Motor neuron (in vitro differentiated cells): Measurements from ENCODE around the gene PGAM2. TPM values are rescaled to one million over a fixed set of nuclear protein-coding genes. Genes with fewer than 3 reads are reported as not detected.

Experiments used
- ATAC-seq, 8 experiments: fragments of 200-7000 bp; cut with Tn5 transposase; replicated peaks in 6 of 8; 2 replicates each; pipeline ENCODE4 v1.8.0; 2021; ENCODE audit warnings: mild to moderate bottlenecking in 8 of 8, moderate library complexity in 8 of 8
- H3K27ac ChIP-seq, 2 donors: fragments of 250-450 bp; sonication (Bioruptor Pico); 2 replicates each; pipeline ENCODE4 v1.9.0; 2021; ENCODE audit warnings: antibody characterized with exemption in 2 of 2, mild to moderate bottlenecking in 2 of 2, moderate library complexity in 1 of 2
- H3K4me1 ChIP-seq, 2 donors: fragments of 250-450 bp; sonication (Bioruptor Pico); replicated peaks in 1 of 2; 2 replicates each; pipeline ENCODE4 v1.6.1; 2021; ENCODE audit warnings: antibody characterized with exemption in 2 of 2, mild to moderate bottlenecking in 2 of 2, moderate library complexity in 1 of 2
- H3K4me3 ChIP-seq, 5 donors: fragments of 250-450 bp; sonication (Bioruptor Pico); 2 replicates each; pipeline ENCODE4 v1.9.0; 2021; ENCODE audit warnings: antibody characterized with exemption in 5 of 5, mild to moderate bottlenecking in 5 of 5, moderate library complexity in 4 of 5
- WGBS, 10 experiments: fragments of 450-650 bp; shearing (Covaris generic); methylation state at CpG; one replicate each; pipeline ENCODE4 v1.0.0; 2022; 5-methylcytosine and 5-hydroxymethylcytosine counted together
- in situ Hi-C, 9 experiments: fragments of 400-800 bp; cut with MboI; loops; one replicate each; pipeline ENCODE4 v1.15.0; 2021; ENCODE audit warnings: low sequenced_read_pairs in 9 of 9, low pct_unique_long_range_greater_than_20kb in 2 of 9; ENCODE audit not compliant: unreplicated experiment in 9 of 9
- total RNA-seq, 8 experiments: library from RNA; unstranded; fragments of 300-600 nt; gene quantifications; 2 replicates each; pipeline versions ENCODE4 v1.2.3 to v1.2.4, GENCODE V29; 2022

PGAM2 gene
- total RNA-seq, 8 experiments from 2014 or later = 0.38 to 2.0 (median 0.99) TPM; not detected in 4

- Histone ChIP-seq H3K27ac (no peak overlapping the region), H3K4me1 (no peaks in the 10 kb centered on the region), H3K4me3 (no peak overlapping the region)
- in situ Hi-C loops = no loop called here
- peak in 2 of 8 experiments; percentile 30 to 50 for ATAC-seq
- 85 to 100% (median 93%) methylated on average over 1 to 8 of the region's 30 CpGs; no CpG with 5 or more reads in 2 of the 10 experiments for WGBS, 10 experiments
These were observed 7.3 kb downstream of the PGAM2 start for GRCh38 chr7:44057849-44058758.

DNA sequence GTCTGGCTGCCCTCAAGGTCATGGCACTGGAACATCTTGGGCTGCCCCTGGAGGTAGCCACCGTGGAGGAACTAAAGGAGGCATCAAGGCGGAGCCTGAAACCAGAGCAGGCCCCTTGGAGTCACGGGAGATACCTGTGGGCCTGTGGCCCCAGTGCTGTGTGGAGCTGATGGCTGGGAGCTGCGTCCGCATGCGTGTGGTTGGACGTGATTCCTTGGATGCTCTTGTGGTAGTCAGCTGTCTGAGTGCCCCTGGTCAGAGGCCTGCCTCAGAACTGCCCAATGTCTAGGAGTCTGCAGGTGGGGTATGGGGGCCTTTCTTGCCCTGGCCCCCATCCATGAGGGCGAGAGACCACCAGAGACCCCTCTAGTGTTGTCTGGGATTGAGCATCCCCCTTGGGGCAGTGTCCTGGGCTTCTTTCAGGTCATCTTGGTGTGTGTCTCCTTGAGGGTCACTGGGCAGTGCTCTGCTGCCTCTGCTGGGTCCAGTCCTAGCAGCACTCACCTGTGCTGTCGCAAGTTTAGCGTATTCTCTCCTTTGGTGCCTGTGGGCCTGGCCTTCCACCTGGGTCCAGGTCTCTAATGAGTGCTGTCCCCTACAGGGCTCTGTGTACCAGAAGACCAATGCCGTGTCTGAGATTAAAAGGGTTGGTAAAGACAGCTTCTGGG, 8.1 kb downstream of the PGAM2 start:
- no peak for ATAC-seq
- in situ Hi-C loops = no loop called here
- Histone ChIP-seq H3K27ac (no peak overlapping the region), H3K4me3 (no peak overlapping the region), H3K4me1 (no peaks in the 10 kb centered on the region)
- whole genome bisulfite sequencing, 10 experiments = 92 to 100% (median 100%) methylated on average over 1 to 8 of the region's 11 CpGs; no CpG with 5 or more reads in 5 of the 10 experiments

GRCh38 chr7:44056681-44057080, 8.7 kb downstream of the PGAM2 start:
- H3K4me1 ChIP-seq = no peaks in the 10 kb centered on the region
- no peak overlapping the region for H3K27ac ChIP-seq
- WGBS, 10 experiments = 80 to 100% (median 100%) methylated on average over 1 to 3 of the region's 7 CpGs; no CpG with 5 or more reads in 6 of the 10 experiments
- no peak for ATAC-seq
- H3K4me3 ChIP-seq = no peak overlapping the region
- in situ Hi-C loops = no loop called here

DNA sequence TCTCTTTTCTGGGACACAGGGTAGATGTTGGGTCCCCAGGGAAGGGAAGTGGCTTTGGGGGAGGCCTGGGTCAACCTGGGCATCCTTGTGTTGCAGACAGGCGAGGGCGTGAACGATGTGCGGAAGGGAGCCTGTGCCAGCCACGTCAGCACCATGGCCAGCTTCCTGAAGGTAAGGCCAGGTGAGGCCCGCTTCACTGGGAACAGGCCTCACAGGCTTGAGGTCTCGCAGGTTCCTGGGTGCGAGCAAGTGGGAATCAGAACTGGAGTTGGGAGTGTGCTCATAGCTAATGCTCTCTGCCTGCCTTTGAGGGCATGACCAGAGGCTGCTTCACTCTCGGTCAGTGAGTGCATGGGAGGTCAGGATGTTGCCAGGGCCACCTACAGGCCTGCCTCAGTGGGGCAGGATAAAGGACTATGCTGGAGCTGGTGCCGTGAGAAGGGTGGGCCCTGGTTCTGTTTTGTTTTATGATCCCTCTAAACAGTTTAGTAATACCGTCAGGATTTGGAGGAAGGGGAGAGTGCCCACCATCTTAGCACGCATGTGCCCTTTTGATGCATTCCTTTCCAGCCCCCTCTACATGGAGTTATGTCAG, 12.5 kb downstream of the PGAM2 start:
- Histone ChIP-seq H3K4me3 (no peak overlapping the region), H3K27ac (no peak overlapping the region), H3K4me1 (no peaks in the 10 kb centered on the region)
- no peak for ATAC-seq
- in situ Hi-C loops = no loop called here
- WGBS, 10 experiments = 82 to 100% (median 95%) methylated on average over 2 to 4 of the region's 12 CpGs; no CpG with 5 or more reads in 1 of the 10 experiments

DNA sequence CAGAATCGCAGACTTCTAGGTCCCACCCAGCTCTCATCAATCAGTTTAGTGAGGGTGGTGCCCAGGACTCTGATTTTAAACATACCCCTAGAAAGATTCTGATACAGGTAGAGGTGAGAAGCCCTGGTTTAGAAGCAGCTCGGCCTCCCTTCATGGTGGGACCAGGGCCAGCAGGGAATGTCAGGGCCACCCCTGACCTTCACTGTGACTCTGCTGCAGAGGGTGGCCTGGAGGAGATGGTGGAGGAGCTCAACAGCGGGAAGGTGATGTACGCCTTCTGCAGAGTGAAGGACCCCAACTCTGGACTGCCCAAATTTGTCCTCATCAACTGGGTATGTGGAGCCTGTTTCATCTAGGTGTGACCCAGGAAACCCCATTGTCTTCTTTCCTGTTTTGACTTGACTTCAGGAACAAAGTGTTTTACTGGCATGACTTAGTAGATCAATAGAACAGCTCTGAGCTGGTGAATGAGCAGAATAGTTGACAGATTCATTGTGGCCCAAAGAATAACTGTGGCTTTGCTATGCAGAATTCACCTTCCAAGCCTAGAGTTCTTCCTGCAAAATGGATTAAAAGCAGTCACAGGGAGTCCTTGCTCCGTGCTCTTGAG, 13.7 kb downstream of the PGAM2 start:
- Histone ChIP-seq H3K4me3 (no peak overlapping the region), H3K4me1 (no peaks in the 10 kb centered on the region), H3K27ac (no peak overlapping the region)
- no peak for ATAC-seq
- in situ Hi-C loops = no loop called here
- 80 to 100% (median 93%) methylated on average over 1 to 3 of the region's 5 CpGs; no CpG with 5 or more reads in 5 of the 10 experiments for WGBS, 10 experiments

DNA sequence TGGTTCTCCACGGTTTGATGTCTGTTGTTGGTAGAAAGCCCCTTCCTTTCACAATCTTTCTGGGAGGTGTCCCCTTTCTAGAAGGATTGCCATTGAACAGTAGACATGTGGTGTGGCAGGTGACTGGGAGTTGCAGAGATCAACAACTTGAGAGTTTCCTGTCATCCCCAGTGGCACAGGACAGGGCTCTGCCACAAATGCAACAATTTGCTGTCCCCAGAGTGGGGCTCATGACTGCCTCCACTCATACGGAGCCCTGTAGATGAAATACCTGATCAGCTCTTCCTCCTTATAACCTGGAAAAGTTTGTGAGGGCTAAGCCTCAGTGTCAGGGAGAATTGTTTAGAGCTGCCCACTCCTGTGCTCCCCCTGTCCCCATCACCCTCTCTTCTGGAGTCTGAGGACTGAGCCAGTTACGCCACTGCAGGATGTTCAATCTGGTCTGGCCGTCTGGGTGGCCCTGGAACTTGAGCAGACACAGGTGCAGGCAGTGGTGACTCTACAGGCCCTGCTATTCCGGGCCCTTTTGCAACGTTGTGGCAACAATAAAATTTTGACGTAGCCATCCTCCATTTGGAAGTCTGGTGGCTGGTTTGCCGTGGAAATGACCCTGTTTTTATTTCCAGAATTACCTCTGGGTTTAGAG, 14.3 kb downstream of the PGAM2 start:
- in situ Hi-C loops = no loop called here
- H3K27ac ChIP-seq = no peak overlapping the region
- 74 to 100% (median 90%) methylated on average over 2 to 6 of the region's 8 CpGs; no CpG with 5 or more reads in 3 of the 10 experiments for WGBS, 10 experiments
- no peak for ATAC-seq
- peaks cover 0 to under 1% of the 10 kb centered on the region in 2 donors for H3K4me1 ChIP-seq
- H3K4me3 ChIP-seq = no peak overlapping the region

- in situ Hi-C loops = no loop called here
- ATAC-seq = no peak
- Histone ChIP-seq H3K4me3 (no peak overlapping the region), H3K4me1 (peaks cover 5 to 8% of the 10 kb centered on the region in 2 donors), H3K27ac (no peak overlapping the region)
- 43 to 100% (median 95%) methylated on average over 1 to 9 of the region's 14 CpGs; no CpG with 5 or more reads in 3 of the 10 experiments for WGBS, 10 experiments
These were observed 15.0 kb downstream of the PGAM2 start for GRCh38 chr7:44050121-44050914.

- ATAC-seq = no peak
- Histone ChIP-seq H3K27ac (no peak overlapping the region), H3K4me3 (no peak overlapping the region), H3K4me1 (peaks cover 5 to 12% of the 10 kb centered on the region in 2 donors)
- 40 to 100% (median 90%) methylated on average over 1 to 6 of the region's 7 CpGs; no CpG with 5 or more reads in 2 of the 10 experiments for WGBS, 10 experiments
- in situ Hi-C loops = loop anchor here in 1 of 9 experiments (25.0 kb wide), 1 partner anchor 164 kb away; the partner anchor contains the start of gene YKT6
These were observed 17.2 kb downstream of the PGAM2 start for GRCh38 chr7:44048031-44048795.

DNA sequence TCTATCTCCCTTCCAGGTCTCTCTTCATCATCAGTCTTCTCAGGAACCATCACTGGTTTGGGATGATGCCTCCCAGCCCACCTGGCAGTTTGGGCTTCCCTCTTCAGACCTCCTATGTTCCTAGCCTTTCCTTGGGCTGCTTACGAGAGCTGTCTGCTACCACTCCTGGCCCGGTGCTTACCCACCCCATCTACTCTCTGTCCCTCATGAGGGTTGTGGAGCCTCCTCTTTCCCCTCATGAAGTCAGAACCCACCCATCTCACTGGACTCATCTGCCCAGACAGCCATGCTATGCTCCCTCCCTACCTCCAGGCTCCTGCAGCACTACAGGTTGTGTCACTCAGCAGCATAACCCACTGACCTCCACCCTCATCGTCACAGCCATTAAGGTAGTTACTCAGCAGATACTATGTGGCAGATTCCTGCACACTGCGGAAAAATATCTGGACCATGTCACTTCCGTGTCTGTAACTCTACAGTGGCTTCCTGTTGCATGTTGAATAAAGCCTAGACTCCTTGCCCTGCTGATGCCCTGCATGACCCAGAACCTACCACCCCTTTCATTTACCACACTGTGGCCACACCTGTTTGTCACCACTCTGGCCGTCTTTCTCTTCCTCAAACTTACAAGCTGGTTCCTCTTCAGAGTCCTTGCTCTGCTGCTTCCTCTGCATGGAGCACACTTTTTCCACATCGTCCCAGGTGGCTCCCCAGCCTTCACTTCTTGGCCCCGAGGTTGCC, 18.9 kb downstream of the PGAM2 start:
- peaks cover 5 to 12% of the 10 kb centered on the region in 2 donors for H3K4me1 ChIP-seq
- in situ Hi-C loops = loop anchor here in 1 of 9 experiments (25.0 kb wide), 1 partner anchor 166 kb away; the partner anchor contains the start of gene YKT6
- no peak overlapping the region for H3K27ac ChIP-seq
- peak overlapping the region in 1 of 5 donors; percentile 92 for H3K4me3 ChIP-seq
- 64 to 100% (median 93%) methylated on average over 1 to 6 of the region's 8 CpGs; no CpG with 5 or more reads in 1 of the 10 experiments for WGBS, 10 experiments
- no peak for ATAC-seq

DNA sequence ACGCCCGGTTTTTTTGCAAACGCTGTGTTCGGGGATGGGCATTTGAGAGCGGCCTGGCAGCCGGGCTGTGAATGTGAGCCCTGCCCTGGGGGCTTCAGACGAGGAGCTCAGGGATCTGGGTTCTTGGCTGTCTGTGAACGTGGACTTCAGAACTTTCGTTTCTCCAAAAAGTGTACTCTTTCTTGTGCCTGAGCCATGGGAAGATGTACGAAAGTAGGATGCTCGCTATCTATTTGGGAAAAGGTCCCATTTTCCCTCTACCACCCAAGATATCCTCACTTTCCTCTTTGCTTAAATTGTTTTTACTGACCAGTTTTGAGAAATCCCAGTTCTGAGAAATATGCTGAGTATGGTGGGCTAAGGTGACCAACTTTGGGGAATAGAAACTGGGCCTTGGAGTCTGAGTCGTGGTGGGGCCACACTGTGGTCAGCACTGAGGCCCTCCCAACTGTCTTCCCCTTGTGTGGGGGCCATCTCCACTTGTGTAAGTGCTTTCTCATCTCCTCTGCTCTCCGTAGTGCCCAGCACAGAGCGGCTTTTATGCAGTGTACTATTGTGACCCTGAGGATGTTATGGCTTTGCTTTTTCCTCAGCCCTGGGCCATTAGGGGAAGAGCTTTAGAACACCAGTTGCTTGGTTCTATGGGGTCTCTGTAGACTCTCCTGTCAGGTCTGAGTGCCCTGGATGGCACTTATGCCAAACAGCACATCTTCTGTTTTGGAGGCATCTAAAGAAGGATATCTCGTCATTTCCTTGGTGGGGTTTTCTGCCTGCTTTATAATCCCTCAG, 19.9 kb downstream of the PGAM2 start:
- Histone ChIP-seq H3K4me1 (peaks cover 9 to 15% of the 10 kb centered on the region in 2 donors), H3K27ac (peak overlapping the region; percentile 86 to 91), H3K4me3 (peak overlapping the region; percentile 82 to 97 (median 90))
- in situ Hi-C loops = loop anchor here in 1 of 9 experiments (25.0 kb wide), 1 partner anchor 167 kb away; the partner anchor contains the start of gene YKT6
- peak in 1 of 8 experiments; percentile 1 for ATAC-seq
- 0 to 100% (median 19%) methylated on average over 1 to 14 of the region's 15 CpGs; no CpG with 5 or more reads in 2 of the 10 experiments for WGBS, 10 experiments
